SH-SY5Y (cell line): ENCODE results near the gene PMP22.

Source experiments
- GATA2 ChIP-seq: IDR thresholded peaks from 2 replicates; pipeline ENCODE4 v1.6.1; 2011; ENCODE audit warnings: mild to moderate bottlenecking, low read depth, low read length
- GATA3 ChIP-seq: IDR thresholded peaks from 2 replicates; pipeline ENCODE4 v1.6.1; 2011; ENCODE audit warnings: low read depth, mild to moderate bottlenecking, low read length, moderate library complexity

GRCh38 chr17:15255713-15256454, 9.2 kb downstream of the PMP22 start:
- TF ChIP-seq GATA2 (no peak), GATA3 (no peak)
